HG03439 (cell line): Measurements from ENCODE around the gene YTHDC2.
A peak's percentile ranks its signal among the peaks of the same experiment; 100 is the strongest.

Experiments
- ATAC-seq: cut with Tn5 transposase; IDR thresholded peaks from one replicate; pipeline ENCODE4 v1.9.1; 2021; ENCODE audit warnings: mild to moderate bottlenecking, moderate library complexity; ENCODE audit not compliant: unreplicated experiment

The YTHDC2 gene

DNA sequence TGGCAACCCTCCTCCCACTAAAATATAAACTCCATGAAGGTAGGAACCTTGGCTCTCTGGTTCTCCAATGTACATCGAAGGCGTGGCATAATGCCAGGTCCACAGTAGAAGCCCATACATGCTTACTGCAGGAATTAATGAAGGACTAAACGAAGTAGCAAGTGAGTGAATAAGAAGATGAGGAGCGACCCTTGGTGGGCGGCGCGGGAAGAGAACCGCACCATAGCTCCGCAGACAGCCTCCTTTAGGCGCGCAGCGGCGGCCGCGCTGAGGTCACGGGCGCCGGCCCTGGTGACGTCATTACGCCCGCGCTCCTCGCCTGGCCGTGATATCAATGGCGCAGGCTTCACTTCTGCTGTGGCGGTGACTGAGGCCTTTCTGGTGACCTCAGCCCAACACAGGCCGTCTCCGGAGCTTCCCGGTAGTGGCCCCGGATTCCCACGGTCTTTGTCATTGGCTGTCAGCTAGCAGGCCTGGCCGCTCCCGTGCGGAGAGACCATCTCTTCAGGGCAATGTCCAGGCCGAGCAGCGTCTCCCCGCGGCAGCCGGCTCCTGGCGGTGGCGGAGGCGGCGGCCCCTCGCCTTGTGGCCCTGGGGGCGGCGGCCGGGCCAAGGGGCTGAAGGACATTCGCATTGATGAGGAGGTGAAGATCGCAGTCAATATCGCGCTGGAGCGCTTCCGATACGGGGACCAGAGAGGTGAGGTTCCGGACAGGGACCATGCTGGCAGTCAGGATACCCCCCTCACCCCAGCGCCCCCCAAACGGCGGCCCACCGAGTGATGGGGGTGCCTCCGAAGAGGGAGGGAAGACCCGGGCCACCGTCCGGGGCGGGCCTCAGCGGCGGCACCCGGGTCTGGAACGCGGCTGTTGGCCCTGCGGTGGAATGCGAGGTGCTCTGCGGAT lies at the start of gene YTHDC2:
YTHDC2 (plus strand) TSS at position 311 of the 905 bp plus-strand sequence; CDS start at position 513, 202 bp downstream.
- ATAC-seq, result peak; percentile 99

DNA sequence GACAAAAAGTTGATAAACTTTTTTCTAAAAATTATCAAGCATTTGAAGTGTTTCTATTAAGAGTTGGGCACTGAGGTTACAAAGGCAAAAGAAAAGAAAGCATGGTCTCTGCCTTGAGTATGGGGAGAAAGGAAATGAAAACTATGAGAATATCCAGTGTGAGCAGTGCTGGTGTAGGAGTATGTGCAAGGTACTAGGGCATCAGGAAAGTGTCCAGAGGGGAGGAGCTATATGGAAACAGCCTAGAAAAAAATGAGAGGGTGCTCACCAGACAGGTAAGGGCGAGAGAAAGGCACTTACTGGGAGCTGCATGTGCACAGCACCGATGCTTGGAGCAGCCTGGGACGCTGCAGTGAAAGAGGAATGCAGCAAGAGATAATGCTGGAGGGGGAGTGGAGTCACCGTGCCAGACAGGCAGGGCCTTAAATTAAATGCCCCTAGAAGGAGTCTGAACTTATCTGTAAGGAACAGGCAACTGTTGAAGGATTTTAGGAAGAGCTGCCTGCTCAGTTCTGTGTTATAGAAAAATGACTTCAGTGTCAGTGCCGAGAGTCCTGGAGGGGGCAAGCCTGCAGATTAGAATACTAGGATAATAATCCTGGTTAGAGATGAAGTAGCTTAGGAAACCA lies 39.3 kb upstream of the YTHDC2 start:
- ATAC-seq, result no peak

DNA sequence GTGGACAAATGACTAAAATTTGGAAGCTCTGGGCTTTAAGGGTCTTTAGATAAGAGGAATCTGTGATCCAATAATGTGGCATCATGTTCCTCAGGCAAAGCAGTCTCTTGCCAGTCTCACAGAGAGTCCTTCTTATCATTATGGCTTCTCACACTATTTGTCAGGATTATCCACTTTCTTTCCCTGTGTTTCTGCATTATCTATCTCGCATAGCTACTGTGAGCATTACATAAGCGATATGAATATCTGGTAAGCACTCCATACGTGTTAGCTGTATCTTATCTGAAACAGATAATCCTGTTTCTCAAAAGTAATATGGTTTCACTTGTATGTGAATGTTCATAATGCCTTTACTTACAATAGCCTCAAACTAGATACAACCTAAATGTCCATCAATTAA lies 34.8 kb upstream of the YTHDC2 start:
- no peak for ATAC-seq

DNA sequence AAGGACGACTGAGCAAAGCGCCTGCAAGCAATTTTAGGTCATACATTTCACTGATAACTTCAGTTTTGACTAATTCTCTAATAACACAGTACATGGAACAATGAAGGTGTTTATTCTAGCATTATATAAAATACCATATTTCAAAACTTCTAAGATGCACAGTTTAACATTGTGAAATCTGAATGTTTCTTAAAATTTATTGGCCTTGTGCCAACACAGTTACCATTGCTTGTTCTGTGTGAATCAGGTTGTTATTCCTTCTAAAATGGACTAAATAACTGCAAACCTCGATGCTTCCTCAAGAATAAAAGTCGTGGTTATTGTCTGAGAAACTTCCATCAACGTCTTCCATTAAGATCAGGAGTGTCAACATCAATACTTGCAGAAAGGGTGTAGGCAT lies 33.3 kb upstream of the YTHDC2 start:
- no peak for ATAC-seq

DNA sequence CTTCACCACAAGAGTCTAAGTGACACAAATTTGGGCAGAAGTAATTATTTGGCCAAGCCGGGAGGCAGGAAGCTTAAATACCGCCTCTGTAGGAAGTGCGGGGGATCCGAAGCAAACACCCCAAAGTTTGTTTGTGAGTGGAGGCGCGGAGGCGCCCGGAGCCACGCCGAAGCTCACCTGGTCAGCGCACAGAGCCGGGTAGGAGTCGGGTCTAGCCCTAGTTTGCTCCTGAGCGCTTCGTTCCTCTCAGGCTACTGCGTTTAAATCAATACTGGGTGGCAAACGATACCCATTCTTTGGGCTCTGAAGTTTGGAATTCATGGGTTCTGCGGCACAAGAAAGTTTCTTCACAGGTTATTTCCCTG lies 26.1 kb upstream of the YTHDC2 start:
- ATAC-seq, result no peak

DNA sequence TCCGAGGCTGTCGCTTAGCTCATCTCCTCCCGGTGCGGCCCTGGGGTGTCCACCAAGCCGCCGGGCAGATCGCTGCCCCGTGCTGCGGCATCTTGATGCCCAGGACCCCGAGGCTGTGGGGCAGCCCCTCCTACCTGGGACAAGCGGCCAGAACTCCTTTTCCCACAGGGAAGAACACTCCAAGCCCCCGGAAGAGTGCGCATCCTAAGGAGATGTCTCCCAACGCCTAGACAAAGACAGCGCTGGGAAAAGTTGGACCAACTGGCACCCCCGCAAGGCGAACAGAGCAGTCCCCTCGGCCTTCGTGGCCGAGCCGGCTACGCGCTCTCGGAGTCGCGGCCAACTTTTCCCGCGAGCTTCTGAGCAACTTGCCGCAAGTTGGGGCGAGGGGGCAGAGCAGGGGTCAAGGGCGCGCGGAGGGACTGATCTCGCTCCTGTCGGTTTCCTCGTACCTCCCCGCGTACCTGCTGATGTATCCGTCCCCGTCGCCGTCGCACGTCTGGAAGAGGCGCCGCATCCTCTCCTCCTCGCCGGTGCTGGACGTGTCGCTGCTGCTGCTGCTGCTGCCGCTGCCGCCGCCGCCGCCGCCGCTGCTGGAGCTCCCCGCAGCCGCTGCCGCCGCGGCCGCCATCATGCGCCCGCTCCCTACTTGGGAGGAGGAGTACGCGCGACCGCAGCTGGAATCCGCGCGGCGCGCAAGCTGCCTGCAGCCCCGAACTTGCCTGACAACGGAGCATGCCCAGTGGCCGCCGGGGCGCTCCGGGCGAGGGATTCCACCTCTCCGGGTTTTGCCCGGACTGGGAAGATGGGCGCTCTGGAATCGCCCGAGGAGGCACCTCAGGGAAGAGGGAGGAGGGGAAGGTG lies 25.5 kb upstream of the YTHDC2 start, which contains the start of gene MCC:
MCC (minus strand) TSS at position 673 of the 864 bp plus-strand sequence.
- no peak for ATAC-seq

DNA sequence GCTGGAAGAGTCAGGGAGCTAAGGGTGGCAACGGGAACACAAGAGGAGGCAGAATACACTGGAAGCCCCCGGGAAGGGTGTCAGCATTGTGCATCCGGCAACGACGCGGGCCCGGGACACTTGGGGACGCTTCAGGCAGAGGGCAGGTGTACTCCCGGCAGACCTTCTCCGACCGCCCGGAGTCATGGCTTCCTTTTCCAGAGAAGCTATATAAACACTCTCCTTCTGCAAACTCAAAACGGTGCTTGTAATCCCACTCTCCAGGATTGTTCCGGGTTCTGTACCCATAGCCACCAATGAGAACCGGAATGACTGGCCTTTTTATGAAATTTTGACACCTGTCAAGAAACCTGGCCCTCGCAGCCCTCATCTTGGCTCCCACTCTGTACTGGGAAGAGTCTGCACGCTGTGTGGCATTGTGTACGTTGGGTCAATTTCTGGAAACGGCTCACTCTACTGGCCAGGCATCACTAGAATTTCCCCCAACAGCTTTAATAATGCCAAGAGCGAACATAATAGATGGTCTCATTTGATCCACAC lies 24.8 kb upstream of the YTHDC2 start:
- no peak for ATAC-seq

DNA sequence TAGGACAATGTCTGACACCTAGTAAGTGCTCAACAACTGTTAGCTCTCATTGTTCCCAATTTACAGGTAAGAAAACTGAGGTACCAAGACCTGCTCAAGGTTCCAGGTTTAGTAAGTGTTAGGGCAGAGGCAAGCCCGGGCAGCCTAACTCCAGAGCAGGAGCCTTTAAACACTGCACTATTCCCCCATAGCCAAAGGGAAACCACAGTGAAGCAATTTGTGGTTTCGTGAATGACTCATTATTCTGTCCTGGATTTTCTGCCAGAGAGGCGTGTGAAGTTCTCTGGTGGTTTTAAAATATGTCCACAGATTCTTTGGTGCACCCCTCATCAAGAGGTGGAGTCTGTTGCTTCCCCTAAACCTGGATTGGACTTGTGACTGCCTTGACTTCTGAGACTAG lies 24.2 kb upstream of the YTHDC2 start:
- no peak for ATAC-seq

DNA sequence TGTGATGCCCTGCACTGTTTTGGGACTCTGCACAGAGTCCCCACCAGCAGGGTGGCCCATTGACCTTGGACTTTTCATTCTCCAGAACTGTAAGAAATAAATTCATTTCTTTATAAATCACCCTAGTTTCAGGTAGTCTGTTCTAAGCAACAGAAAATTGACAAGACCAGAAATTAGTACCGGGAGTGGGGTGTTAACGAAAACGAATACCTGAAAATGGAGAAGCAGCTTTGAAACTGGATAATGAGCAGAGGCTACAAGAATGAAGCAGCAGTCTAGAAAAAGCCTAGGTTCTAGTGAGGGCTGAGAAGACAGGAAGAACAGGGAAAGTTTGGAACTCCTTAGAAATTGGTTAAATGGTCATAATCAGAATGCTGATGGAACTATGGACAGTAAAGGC lies 23.2 kb upstream of the YTHDC2 start:
- ATAC-seq, result no peak

DNA sequence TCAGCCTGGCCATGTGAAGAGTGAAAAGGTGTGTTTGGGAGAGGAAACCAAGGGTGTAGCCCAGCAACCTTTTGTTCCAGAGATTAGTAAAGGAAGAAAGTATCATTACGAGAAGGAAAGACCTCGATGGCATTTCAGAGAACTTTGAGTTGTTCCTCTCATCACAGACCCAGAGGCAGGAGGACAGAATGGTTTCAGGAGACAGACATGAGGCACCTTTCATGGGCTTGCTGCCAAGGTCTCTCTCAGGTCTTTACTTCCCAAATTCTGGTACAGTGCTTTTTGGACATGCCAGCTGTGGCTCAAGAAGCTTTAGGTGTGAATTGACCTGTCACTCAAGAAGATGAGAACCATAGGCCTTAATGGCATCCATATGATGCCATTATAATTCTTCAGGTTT lies 22.5 kb upstream of the YTHDC2 start:
- ATAC-seq, result no peak

DNA sequence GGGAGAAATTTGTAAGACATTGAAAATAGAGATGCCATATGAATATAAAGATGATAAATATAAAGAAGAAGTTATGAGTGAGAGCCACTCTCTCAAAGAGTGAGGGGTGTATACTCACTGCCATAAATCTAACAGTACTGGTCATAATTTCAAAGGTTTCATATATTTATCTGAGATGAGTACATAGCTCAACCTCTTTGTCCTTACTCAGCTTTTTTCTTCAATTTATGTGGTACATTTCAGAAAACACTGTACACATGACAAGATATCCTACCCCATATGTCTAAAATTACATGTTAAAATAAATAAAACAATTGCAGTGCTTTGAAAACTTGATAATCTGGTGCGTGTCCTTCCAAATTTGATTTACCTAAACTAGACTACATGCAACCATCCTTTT lies 20.0 kb upstream of the YTHDC2 start:
- ATAC-seq, result no peak

DNA sequence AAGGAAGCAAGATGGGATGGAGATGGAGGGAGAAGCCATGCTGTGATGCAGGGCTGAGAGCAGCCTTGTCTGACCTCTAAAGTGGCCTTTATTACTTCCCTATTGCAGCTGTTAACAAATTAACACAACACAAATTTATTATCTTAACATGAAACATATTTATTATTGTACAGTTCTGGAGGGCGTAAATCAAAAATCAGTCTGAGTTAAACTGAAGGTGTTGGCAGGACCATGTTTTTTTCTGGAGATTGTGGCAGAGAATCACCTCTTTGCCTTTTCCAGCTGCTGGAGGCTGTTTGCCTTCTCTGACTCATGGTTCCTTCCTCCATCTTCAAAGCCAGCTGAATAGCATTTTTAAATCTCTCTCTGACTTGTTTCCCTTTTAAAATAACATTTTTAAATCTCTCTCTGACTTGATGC lies 18.1 kb upstream of the YTHDC2 start:
- no peak for ATAC-seq

DNA sequence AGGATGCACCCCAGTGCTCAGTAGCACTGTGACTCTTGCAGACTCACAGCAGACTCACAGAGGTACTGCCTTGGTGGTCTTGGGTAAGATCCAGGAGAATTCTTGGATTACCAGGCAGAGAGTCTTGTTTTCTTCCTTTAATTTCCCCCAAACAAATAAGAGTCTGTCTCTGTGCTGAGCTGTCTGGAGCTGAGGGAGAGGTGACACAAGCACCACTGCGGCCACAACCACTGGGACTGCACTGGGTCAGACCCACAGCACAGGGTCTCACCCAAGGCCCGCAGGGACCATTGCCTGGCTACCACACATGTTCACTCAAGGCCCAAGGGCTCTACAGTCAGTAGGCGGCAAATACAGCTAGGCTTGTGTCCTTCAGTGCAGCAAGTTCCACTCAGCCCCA lies 11.4 kb upstream of the YTHDC2 start:
- no peak for ATAC-seq

DNA sequence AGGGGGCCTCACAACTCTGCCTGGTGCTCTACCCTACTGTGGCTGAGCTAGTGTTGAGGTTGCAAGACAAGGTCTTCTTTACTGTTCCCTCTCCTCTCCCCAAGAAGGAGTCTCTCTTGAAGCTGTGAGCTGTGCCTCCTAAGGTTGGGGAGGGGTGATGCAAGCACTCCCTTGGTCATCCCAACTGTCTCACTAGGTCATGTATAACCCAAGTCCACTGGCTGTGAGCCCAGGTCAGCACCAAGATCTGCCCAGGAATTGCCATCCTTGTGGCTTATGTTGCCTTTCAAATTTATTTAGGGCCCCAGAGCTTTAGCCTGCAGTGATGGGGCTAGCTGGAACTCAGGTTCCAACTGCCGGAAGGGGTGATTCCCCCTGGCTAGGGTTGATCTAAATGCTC lies 10.3 kb upstream of the YTHDC2 start:
- no peak for ATAC-seq

DNA sequence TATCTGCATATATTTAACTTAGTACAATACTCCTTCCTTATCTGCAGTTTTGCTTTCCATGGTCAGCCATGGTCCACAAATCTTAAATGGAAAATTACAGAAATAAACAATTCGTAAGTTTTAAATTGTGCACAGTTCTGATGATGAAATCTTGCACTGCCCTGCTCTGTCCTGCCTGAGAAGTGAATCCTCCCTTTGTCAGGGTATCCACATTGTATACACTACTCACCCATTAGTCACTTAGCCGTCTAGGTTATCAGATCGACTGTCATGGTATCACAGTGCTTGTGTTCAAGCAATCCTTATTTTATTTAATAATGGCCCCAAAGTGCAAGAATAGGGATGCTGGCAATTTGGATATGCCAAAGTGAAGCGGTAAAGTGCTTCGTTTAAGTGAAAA lies 8.3 kb upstream of the YTHDC2 start:
- no peak for ATAC-seq

DNA sequence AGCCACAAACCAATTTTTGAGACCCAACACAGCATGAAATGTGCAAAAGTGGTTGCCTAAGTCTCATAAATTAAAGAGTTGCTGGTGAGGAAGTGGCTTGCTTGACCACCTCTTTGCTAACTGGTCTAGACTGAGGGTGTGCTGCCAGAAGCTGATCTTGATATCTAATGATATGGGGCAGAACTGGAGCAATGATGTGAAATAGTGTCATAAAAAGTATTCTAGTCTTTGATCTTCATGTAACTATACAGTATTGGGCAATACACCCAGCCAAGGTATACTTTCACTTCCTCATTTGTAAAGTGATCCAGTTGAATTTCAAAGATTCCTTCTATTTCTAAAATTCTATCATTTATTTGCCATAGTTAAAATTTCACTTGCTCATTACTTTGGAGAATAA lies 5.9 kb upstream of the YTHDC2 start:
- no peak for ATAC-seq

DNA sequence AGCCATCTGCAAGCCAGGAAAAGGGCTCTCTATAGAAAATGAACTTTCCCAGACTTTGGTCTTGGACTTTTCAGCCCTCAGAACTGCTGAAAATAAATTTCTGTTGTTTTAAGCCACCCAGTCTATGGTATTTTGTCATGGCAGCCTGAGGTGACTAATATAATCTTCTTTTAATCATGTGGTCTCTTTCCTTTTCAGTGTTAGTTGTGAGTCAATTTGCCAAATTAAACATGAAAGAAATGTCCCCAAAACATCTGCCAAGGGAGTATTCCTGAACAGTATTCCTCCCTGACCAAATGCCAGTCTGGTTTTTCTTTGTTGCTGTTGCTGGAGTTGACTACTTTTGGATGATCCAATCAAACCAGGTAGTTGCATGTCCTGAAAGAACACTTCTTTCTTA lies 4.7 kb upstream of the YTHDC2 start:
- no peak for ATAC-seq

DNA sequence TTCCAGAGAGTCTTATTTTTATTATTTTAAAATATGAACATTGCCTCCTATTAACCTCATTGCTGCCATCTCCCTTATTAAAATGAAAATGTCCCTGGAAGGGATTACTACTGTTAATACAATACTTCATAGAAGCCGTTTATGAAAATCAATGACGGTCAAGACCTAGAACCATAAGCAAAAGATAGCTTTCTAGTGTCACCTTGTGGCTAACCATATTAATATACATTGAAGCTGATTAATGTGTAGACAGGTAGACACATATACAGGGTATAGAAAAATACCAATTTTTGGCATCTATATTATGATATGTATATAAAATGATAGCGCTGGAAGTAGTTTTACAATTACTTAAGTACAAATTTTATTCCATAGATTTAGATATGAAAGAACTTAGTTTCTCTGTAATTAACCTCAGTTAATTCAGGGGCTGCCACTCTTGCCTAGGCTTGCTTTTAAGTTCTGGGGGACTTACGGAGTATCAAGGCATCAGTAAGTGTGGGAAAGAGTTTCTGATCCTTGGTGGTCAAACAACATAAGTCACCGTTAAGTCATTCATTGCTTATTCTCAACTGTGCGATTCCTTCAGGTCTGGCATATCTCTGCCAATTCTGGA lies 2.5 kb upstream of the YTHDC2 start:
- ATAC-seq, result no peak

DNA sequence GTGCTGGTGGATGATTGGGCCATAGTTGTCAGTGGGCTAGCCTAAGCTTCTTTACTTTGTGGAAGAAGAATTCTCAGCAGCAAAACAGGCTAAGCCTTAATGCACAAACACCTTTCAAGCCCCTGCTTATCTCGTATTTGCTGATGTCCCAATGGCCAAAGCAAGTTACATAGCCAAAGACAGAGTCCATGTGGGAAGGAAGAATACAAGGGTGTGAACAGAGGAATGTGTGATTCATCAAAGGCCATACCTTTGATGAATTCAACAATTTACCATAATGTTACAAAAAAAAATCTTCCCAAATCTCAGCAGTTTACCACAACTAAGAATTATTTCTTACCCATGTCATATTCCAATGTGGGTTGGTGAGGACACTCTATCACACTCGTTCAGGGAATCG lies 1.2 kb upstream of the YTHDC2 start:
- ATAC-seq, result no peak

DNA sequence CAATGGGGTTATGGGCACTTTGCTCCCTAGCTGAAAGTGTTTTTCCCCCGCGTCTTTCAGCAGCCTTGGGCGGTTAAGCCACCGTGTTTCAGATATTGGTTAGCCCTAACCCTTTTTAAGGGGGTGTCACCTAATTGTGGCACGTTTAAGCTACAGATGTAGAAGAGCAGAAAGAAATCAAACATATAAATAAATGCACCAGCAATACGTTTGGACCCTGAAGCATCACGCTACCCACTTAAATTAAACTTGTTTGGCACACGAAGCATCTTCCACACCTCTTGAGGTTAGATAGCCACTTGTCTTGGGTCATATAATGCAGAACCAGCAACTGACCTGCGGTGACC lies 768 bp downstream of the YTHDC2 start:
- no peak for ATAC-seq

DNA sequence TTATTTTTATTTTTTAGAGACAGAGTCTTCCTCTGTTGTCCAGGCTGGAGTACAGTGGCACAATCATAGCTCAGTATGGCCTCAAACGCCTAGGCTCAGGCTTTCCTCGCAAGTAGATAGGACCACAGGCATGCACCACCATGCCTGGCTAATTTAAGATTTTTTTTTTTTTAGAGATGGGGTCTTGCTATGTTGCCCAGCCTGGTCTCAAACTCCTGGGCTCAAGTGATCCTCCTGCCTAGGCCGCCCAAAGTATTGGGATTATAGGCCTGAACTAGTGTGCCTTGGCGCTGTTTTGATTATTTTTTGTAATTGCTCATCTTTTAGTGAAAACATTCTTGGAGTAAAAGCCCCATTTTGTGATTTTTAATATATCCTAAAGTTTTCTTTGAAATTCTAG lies 5.4 kb downstream of the YTHDC2 start:
- no peak for ATAC-seq
